DND-41 (cell line): Measurements from ENCODE around the gene PKDREJ.

Source experiments
- ATAC-seq: fragments of 200-7000 bp; cut with Tn5 transposase; 3 replicates; pipeline ENCODE4 v1.9.1; 2021; ENCODE audit warnings: low read depth; ENCODE audit not compliant: insufficient read depth
- DNase-seq: peaks from one replicate; pipeline ENCODE4 v3.0.0-alpha.2; 2020
- H2AFZ ChIP-seq: 2 replicates; pipeline ENCODE4 v1.6.0; 2012; ENCODE audit warnings: low read depth, low read length
- H3K27ac ChIP-seq: 2 replicates; pipeline ENCODE4 v1.5.1; 2012; ENCODE audit warnings: low read length, inconsistent platforms
- H3K27me3 ChIP-seq: fragments of 200-600 bp; sonication (generic); 2 replicates; pipeline ENCODE4 v1.6.0; 2012; ENCODE audit warnings: low read length, mild to moderate bottlenecking, inconsistent platforms; ENCODE audit not compliant: insufficient read depth, poor library complexity
- H3K36me3 ChIP-seq: 2 replicates; pipeline ENCODE4 v1.5.1; 2012; ENCODE audit warnings: low read length, inconsistent platforms; ENCODE audit not compliant: insufficient read depth
- H3K4me1 ChIP-seq: 2 replicates; pipeline ENCODE4 v1.5.1; 2012; ENCODE audit warnings: mild to moderate bottlenecking, low read length; ENCODE audit not compliant: insufficient read depth
- H3K4me2 ChIP-seq: 2 replicates; pipeline ENCODE4 v1.6.0; 2012; ENCODE audit warnings: mild to moderate bottlenecking, moderate library complexity, low read length, inconsistent platforms; ENCODE audit not compliant: insufficient read depth
- H3K4me3 ChIP-seq, 2 experiments: fragments of 200-600 bp in 1 of 2; shearing (Covaris generic) in 1 of 2; 2 replicates each; pipeline ENCODE4 v1.5.1; 2012 to 2016; ENCODE audit warnings: inconsistent platforms in 2 of 2, low read length in 2 of 2, mild to moderate bottlenecking in 2 of 2, low read depth in 1 of 2, moderate library complexity in 1 of 2
- H3K79me2 ChIP-seq: 2 replicates; pipeline ENCODE4 v1.6.0; 2012; ENCODE audit warnings: low read length, inconsistent platforms; ENCODE audit not compliant: insufficient read depth
- H3K9ac ChIP-seq: 2 replicates; pipeline ENCODE4 v1.6.0; 2012; ENCODE audit warnings: low read depth, mild to moderate bottlenecking, inconsistent platforms, low read length, moderate library complexity
- H3K9me3 ChIP-seq: 2 replicates; pipeline ENCODE4 v1.5.1; 2012; ENCODE audit warnings: low read length, moderate library complexity, mild to moderate bottlenecking, inconsistent platforms; ENCODE audit not compliant: insufficient read depth, severe bottlenecking
- H4K20me1 ChIP-seq: 2 replicates; pipeline ENCODE4 v1.6.0; 2012; ENCODE audit warnings: low read length; ENCODE audit not compliant: insufficient read depth
- EZH2 ChIP-seq: IDR thresholded peaks from 3 replicates; pipeline ENCODE4 v1.6.1; 2012; ENCODE audit warnings: borderline replicate concordance, low read depth, mild to moderate bottlenecking, moderate library complexity, low read length, inconsistent platforms; ENCODE audit not compliant: severe bottlenecking
- TF ChIP-seq, protein P1 (sequence below): IDR thresholded peaks from 2 replicates; pipeline ENCODE4 v1.5.1; 2012; ENCODE audit warnings: borderline replicate concordance, low read length, moderate library complexity, mild to moderate bottlenecking; ENCODE audit not compliant: poor library complexity, severe bottlenecking; ENCODE audit errors: extremely low read depth

The PKDREJ gene

DNA sequence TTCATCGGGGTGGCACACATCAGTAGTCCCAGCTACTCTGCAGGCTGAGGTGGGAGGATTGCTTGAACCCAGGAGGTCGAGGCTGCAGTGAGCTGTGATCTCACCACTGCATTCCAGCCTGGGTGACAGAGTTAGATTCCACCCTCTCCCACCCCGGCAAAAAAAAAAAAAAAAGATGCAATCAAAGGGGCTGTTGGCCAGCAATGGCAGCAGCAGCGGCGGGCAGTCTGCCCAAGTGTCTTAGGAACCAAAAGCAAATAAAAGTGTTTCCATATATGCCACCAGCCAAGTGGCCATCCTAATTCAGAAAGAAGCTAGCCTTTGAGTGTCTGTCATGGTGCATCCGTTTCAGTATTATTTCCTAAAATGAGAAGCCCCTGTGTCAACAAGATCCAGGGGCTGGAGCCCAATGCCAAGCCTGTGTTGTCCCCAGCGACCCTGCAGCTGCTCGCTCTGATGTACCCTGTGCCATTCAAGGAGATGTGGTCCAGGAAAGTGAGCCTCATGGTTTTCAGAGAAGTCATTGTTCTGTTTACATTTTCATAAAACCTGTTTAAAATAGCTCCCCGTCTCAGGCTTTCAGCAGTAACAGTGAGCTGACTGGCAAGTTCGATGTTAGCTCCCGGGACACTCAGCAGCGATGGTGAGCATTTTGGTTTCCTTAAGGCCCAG is 25.6 kb downstream of the PKDREJ start:
- Histone ChIP-seq H4K20me1 (no peaks in the 10 kb centered on the region), H3K27me3 (no peaks in the 10 kb centered on the region), H3K9ac (no peak overlapping the region), H3K4me3 (0 out of 4 replicates have a peak overlapping the region, but pooled peaks of 1 of the 2 experiments have one; percentile 4), H3K27ac (peak overlapping the region; percentile 98), H3K36me3 (peaks cover 59% of the 10 kb centered on the region), H3K79me2 (peaks cover 8% of the 10 kb centered on the region), H3K9me3 (peaks cover 22% of the 10 kb centered on the region), H3K4me1 (peaks cover 58% of the 10 kb centered on the region), H2AFZ (no peak overlapping the region), H3K4me2 (no peak overlapping the region)
- DNase-seq (no peak), ATAC-seq (no peak)
- TF ChIP-seq, protein P1, sequence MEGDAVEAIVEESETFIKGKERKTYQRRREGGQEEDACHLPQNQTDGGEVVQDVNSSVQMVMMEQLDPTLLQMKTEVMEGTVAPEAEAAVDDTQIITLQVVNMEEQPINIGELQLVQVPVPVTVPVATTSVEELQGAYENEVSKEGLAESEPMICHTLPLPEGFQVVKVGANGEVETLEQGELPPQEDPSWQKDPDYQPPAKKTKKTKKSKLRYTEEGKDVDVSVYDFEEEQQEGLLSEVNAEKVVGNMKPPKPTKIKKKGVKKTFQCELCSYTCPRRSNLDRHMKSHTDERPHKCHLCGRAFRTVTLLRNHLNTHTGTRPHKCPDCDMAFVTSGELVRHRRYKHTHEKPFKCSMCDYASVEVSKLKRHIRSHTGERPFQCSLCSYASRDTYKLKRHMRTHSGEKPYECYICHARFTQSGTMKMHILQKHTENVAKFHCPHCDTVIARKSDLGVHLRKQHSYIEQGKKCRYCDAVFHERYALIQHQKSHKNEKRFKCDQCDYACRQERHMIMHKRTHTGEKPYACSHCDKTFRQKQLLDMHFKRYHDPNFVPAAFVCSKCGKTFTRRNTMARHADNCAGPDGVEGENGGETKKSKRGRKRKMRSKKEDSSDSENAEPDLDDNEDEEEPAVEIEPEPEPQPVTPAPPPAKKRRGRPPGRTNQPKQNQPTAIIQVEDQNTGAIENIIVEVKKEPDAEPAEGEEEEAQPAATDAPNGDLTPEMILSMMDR = no peak
- no peak for TF ChIP-seq EZH2

DNA sequence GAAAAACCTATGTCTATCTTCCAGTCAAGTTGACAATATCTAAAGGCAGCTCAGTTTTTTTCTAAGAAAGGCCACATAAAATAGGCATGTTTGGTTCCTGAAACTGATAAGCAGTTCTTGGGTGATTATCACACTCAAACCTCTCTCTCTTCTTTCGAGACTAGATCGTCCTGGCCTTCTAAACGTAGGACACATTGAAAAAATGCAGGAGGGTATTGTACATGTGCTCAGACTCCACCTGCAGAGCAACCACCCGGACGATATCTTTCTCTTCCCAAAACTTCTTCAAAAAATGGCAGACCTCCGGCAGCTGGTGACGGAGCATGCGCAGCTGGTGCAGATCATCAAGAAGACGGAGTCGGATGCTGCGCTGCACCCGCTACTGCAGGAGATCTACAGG is 28.2 kb downstream of the PKDREJ start:
- Histone ChIP-seq H4K20me1 (no peaks in the 10 kb centered on the region), H3K9me3 (peaks cover 22% of the 10 kb centered on the region), H3K79me2 (no peaks in the 10 kb centered on the region), H3K9ac (no peak overlapping the region), H3K4me1 (peaks cover 31% of the 10 kb centered on the region), H3K4me3 (no peak overlapping the region), H3K36me3 (peaks cover 63% of the 10 kb centered on the region), H3K4me2 (no peak overlapping the region), H2AFZ (no peak overlapping the region), H3K27ac (peak overlapping the region; percentile 45), H3K27me3 (no peaks in the 10 kb centered on the region)
- no peak for DNase-seq
- TF ChIP-seq EZH2 = no peak
- TF ChIP-seq, protein P1 = no peak
- ATAC-seq = no peak

DNA sequence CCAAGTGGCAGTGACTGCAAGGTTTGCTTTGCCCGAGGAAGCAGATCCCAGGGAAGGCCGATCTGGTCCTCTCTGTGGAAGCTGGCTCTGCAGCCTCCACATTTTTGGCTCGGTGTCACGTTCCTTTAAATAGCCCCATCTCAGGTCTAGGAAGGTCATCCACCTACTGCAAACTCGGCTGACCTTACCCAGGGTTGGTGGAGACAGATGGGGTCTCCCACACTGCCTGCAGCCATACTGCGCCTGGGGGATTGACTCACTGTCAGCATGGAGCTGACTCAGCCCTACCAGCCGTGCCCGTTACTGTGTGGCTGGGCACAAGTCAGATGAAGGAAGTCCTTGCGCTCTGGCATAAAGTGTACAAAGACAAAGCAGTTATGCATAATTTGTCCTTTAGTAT is 29.9 kb downstream of the PKDREJ start:
- H3K9me3 ChIP-seq = peaks cover 21% of the 10 kb centered on the region
- H3K4me1 ChIP-seq = peaks cover 14% of the 10 kb centered on the region
- no peaks in the 10 kb centered on the region for H4K20me1 ChIP-seq
- no peak overlapping the region for H3K4me2 ChIP-seq
- DNase-seq (peak; percentile 59), ATAC-seq (peak; percentile 87)
- peak overlapping the region; percentile 60 for H3K27ac ChIP-seq
- H3K27me3 ChIP-seq = no peaks in the 10 kb centered on the region
- no peak overlapping the region for H2AFZ ChIP-seq
- no peaks in the 10 kb centered on the region for H3K79me2 ChIP-seq
- TF ChIP-seq, protein P1 = no peak
- TF ChIP-seq EZH2 = no peak
- H3K9ac ChIP-seq = no peak overlapping the region
- H3K4me3 ChIP-seq = no peak overlapping the region
- peaks cover 58% of the 10 kb centered on the region for H3K36me3 ChIP-seq
